H1 (cell line): ENCODE measurements around the gene UPB1. TPM values are rescaled to one million over a fixed set of nuclear protein-coding genes. Genes with fewer than 3 reads are reported as not detected.

Source experiments
- BACH1 ChIP-seq: IDR thresholded peaks from 2 replicates; pipeline ENCODE4 v1.6.1; 2012; ENCODE audit warnings: low read length, improper control_type of control experiment
- GTF2F1 ChIP-seq: IDR thresholded peaks from 2 replicates; pipeline ENCODE4 v1.6.1; 2012; ENCODE audit warnings: low read depth, low read length, improper control_type of control experiment, borderline replicate concordance
- PHF8 ChIP-seq: fragments of 200-600 bp; sonication (generic); conservative IDR thresholded peaks from 2 replicates; pipeline ENCODE4 v1.7.1; 2012; ENCODE audit warnings: low read depth, mild to moderate bottlenecking, inconsistent platforms, low read length, moderate library complexity
- SIX5 ChIP-seq: IDR thresholded peaks from 2 replicates; pipeline ENCODE4 v1.6.1; 2011; ENCODE audit warnings: mild to moderate bottlenecking, low read depth, low read length
- SP4 ChIP-seq: IDR thresholded peaks from 2 replicates; pipeline ENCODE4 v1.6.1; 2012; ENCODE audit warnings: low read length, inconsistent platforms
- TBP ChIP-seq: IDR thresholded peaks from 2 replicates; pipeline ENCODE4 v1.6.1; 2011; ENCODE audit warnings: low read depth, low read length, improper control_type of control experiment
- polyA plus RNA-seq, 7 experiments: library from polyadenylated mRNA; depleted of rRNA in 3 of 7; stranded (reverse) in 5 of 7; unstranded in 2 of 7; fragments of >200 nt in 5 of 7; fragments of 200-250 nt in 2 of 7; gene quantifications; 1 replicate in 5 of 7; 2 replicates in 1 of 7; 4 replicates in 1 of 7; pipeline versions ENCODE4 v1.2.1 to v1.2.3, GENCODE V29; 2011 to 2013; ENCODE audit warnings: missing spikeins in 2 of 7, mixed read lengths in 2 of 7
- total RNA-seq: library from RNA; stranded (reverse); fragmentation: NEBNext Ultra II Directional; extraction: Animal tissue kit (Norgen Biotek cat#: 25700); gene quantifications from 2 replicates; pipeline ENCODE4 v1.2.1, GENCODE V29; 2021
- TF ChIP-seq, protein P1 (sequence below): IDR thresholded peaks from 2 replicates; pipeline ENCODE4 v1.6.1; 2012; ENCODE audit warnings: inconsistent platforms

The UPB1 gene
- total and polyA plus RNA-seq, 2 of the 8 experiments (the other 6 are each of a cell fraction or from before 2014, with no cell fraction given): 0.09 TPM; not detected in 1

DNA sequence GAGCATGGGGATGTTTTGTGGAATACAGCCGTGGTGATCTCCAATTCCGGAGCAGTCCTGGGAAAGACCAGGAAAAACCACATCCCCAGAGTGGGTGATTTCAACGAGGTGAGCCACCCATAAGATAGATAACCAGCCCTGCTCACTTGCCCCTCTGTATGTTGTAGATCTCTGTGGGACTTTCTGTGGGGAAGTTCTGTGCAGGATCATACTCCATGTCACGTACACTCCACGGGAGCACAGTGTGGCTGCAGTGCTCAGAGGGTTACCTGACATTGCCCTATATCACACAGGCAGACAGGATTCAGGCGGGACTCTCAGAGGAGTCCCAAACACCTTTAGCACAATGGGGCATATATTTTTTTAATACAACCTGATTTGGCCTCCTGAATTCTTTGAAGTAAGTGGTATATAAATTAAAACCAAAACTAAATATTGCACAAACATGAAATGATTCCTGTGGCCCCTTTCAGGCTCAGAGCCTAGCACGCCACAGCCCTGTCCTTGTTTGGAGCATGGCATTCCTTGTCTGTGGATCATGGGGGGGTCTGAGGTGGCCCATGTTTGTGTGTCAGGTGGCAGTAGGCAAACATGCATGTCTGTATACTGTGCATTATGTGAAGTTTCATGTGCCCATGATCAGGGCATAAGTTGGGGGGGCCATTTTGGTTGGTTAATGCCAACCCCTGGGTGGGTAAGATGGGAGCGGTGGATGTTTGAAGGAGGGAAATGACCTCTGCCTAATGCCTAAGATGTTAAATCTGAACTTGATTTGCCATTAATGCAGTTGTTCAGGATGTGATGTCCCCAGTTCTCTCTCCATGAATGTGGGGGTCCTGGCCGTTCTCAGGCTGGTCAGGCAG, 18.5 kb downstream of the UPB1 start (continued):
- no peak for TF ChIP-seq GTF2F1
- no peak for TF ChIP-seq SIX5
- TF ChIP-seq, protein P1, sequence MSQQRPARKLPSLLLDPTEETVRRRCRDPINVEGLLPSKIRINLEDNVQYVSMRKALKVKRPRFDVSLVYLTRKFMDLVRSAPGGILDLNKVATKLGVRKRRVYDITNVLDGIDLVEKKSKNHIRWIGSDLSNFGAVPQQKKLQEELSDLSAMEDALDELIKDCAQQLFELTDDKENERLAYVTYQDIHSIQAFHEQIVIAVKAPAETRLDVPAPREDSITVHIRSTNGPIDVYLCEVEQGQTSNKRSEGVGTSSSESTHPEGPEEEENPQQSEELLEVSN: no peak
- TF ChIP-seq PHF8: no peak
- no peak for TF ChIP-seq TBP
- no peak for TF ChIP-seq BACH1
- no peak for TF ChIP-seq SP4
- TF ChIP-seq, all 59 proteins: peak for 0
